Panc1 (cell line): Measurements from ENCODE around the gene PLGRKT. TPM values are rescaled to one million over a fixed set of nuclear protein-coding genes. Genes with fewer than 3 reads are reported as not detected.

Experiments
- ATAC-seq: fragments of 200-7000 bp; cut with Tn5 transposase; 2 replicates; pipeline ENCODE4 v1.9.1; 2020; ENCODE audit warnings: mild to moderate bottlenecking, moderate library complexity
- BruUV-seq: library from RNA; stranded (reverse); fragments of 400-500 nt; replicated peaks from 2 replicates; lab custom pipeline; 2021; lab: Mats Ljungman, UMichigan
- CTCF ChIA-PET: fragments of 300-600 bp; sonication (Branson Sonifier 250); formaldehyde crosslinking; loops from one replicate; lab custom pipeline; 2022; ENCODE audit warnings: antibody characterized with exemption; lab: Charles Lee
- POLR2A ChIA-PET: fragments of 300-600 bp; sonication (Branson Sonifier 250); formaldehyde crosslinking; loops from one replicate; lab custom pipeline; 2022; ENCODE audit warnings: antibody characterized with exemption; lab: Charles Lee
- DNase-seq: peaks from one replicate; pipeline ENCODE4 v3.0.0-alpha.2; 2010; ENCODE audit warnings: low read depth, low spot score
- H3K27ac ChIP-seq: 2 replicates; pipeline ENCODE4 v1.5.1; 2011; ENCODE audit warnings: mild to moderate bottlenecking, low read length, inconsistent platforms
- H3K27me3 ChIP-seq: fragments of 200-500 bp; sonication (Bioruptor generic); 2 replicates; pipeline ENCODE4 v1.6.0; 2014; ENCODE audit warnings: low read length, inconsistent platforms; ENCODE audit not compliant: control insufficient read depth, insufficient read depth
- H3K36me3 ChIP-seq: fragments of 200-500 bp; sonication (Bioruptor generic); 2 replicates; pipeline ENCODE4 v1.5.1; 2014; ENCODE audit warnings: inconsistent platforms, mild to moderate bottlenecking, low read length, moderate library complexity; ENCODE audit not compliant: control insufficient read depth, insufficient read depth
- H3K4me1 ChIP-seq: 2 replicates; pipeline ENCODE4 v1.5.1; 2011; ENCODE audit warnings: inconsistent platforms, mild to moderate bottlenecking, low read length, moderate library complexity; ENCODE audit not compliant: control insufficient read depth, insufficient read depth
- H3K4me3 ChIP-seq, 2 experiments: 2 replicates each; pipeline ENCODE4 v1.5.1; 2011 to 2012; ENCODE audit warnings: low read depth in 2 of 2, low read length in 2 of 2, mild to moderate bottlenecking in 2 of 2, inconsistent platforms in 1 of 2, moderate library complexity in 1 of 2
- H3K9me3 ChIP-seq: fragments of 200-500 bp; sonication (Bioruptor generic); 2 replicates; pipeline ENCODE4 v1.5.1; 2014; ENCODE audit warnings: low read depth, mild to moderate bottlenecking, inconsistent platforms, low read length, moderate library complexity; ENCODE audit not compliant: control insufficient read depth, insufficient read depth
- CTCF ChIP-seq: fragments of 450-650 bp; IDR thresholded peaks from 2 replicates; pipeline ENCODE4 v1.5.1; 2017; ENCODE audit warnings: mild to moderate bottlenecking
- POLR2AphosphoS5 ChIP-seq: IDR thresholded peaks from 2 replicates; pipeline ENCODE4 v1.6.1; 2012; ENCODE audit warnings: mild to moderate bottlenecking, low read depth, low read length, moderate library complexity
- REST ChIP-seq, 2 experiments: IDR thresholded peaks; 2 replicates each; pipeline ENCODE4 v1.6.1; 2011 to 2012; ENCODE audit warnings: low read depth in 2 of 2, control low read depth in 1 of 2, low read length in 1 of 2, mild to moderate bottlenecking in 1 of 2, moderate library complexity in 1 of 2; ENCODE audit not compliant: insufficient read depth in 1 of 2
- SIN3A ChIP-seq: IDR thresholded peaks from 2 replicates; pipeline ENCODE4 v1.6.1; 2012; ENCODE audit warnings: low read depth, mild to moderate bottlenecking, low read length, moderate library complexity, borderline replicate concordance; ENCODE audit not compliant: insufficient read depth
- TCF7L2 ChIP-seq: IDR thresholded peaks from 2 replicates; pipeline ENCODE4 v1.6.1; 2011; ENCODE audit warnings: mild to moderate bottlenecking, low read depth, low read length, inconsistent platforms
- in situ Hi-C: cut with HindIII; loops from 2 replicates; pipeline ENCODE4 v1.10.0; 2016; ENCODE audit warnings: low sequenced_read_pairs, low pct_unique_long_range_greater_than_20kb
- intact Hi-C: fragments of 100-400 bp; cut with micrococcal nuclease; formaldehyde crosslinking; loops from one replicate; pipeline ENCODE4 v1.10.0; 2022; ENCODE audit not compliant: unreplicated experiment
- total RNA-seq: library from RNA; stranded (reverse); gene quantifications from one replicate; pipeline ENCODE4 v1.2.1, GENCODE V29; 2021; ENCODE audit not compliant: unreplicated experiment

Gene PLGRKT
- total RNA-seq, 1 experiment from 2014 or later, result 9.3 TPM

- TF ChIP-seq TCF7L2 (no peak), CTCF (no peak), SIN3A (no peak), POLR2AphosphoS5 (no peak), REST (IDR thresholded peaks at IDR 0.05; ENCODE audit: insufficient read depth in 1 of 2, low read depth in 2 of 2, low read length in 1 of 2) (no peak)
- POLR2A ChIA-PET, result interaction anchor here (0.6 kb wide), 1 partner anchor 29 kb away, joined by 3 read pairs; no protein-coding TSS in a partner anchor
- ATAC-seq, result no peak
- Histone ChIP-seq H3K27me3 (no peaks in the 10 kb centered on the region), H3K9me3 (no peaks in the 10 kb centered on the region), H3K4me3 (no peak overlapping the region), H3K27ac (no peak overlapping the region), H3K4me1 (no peaks in the 10 kb centered on the region), H3K36me3 (no peaks in the 10 kb centered on the region)
- CTCF ChIA-PET, result interaction anchor here (0.8 kb wide), 1 partner anchor 32 kb away, joined by 6 read pairs; no protein-coding TSS in a partner anchor
- BruUV-seq, result no TSS peak
- intact Hi-C loops (no loop called here), in situ Hi-C loops (no loop called here)
- DNase-seq, result no peak
Observed at GRCh38 chr9:5482194-5482593, 44.5 kb upstream of the PLGRKT start.

GRCh38 chr9:5481322-5482040, 43.8 kb upstream of the PLGRKT start:
- H3K4me3 ChIP-seq, result no peak overlapping the region
- no peaks in the 10 kb centered on the region for H3K27me3 ChIP-seq
- in situ Hi-C loops, result no loop called here
- no peak for DNase-seq
- BruUV-seq, result no TSS peak
- POLR2A ChIA-PET, result no interaction called here
- CTCF ChIA-PET, result no interaction called here
- TF ChIP-seq SIN3A (no peak), REST (IDR thresholded peaks at IDR 0.05; ENCODE audit: insufficient read depth in 1 of 2, low read depth in 2 of 2, low read length in 1 of 2) (no peak), TCF7L2 (no peak), CTCF (no peak), POLR2AphosphoS5 (no peak)
- intact Hi-C loops, result no loop called here
- no peak overlapping the region for H3K27ac ChIP-seq
- H3K4me1 ChIP-seq, result no peaks in the 10 kb centered on the region
- ATAC-seq, result no peak
- no peaks in the 10 kb centered on the region for H3K36me3 ChIP-seq
- H3K9me3 ChIP-seq, result no peaks in the 10 kb centered on the region
